ENCODE measurements around the gene TMED5.
A peak's percentile ranks its signal among the peaks of the same experiment; 100 is the strongest.

The TMED5 gene

DNA sequence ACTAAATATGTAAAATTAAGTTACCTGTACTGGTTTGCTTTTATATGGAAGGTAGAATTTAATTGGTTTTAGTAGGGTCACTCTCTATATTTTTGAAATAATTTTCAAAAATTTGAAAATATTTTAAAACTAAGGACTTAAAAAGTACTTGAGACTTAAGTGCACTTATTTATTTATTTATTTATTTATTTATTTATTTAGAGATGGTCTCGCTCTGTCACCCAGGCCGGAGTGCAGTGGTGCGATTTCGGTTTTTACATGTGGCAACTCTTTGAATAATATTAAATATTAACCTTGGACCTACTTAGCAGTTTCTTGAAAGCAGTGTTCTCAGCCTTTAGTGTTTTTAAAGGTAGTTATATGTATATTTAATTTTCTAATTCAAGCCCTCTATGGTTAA lies 36.4 kb downstream of the TMED5 start:
- no peak for DNase-seq (ENCODE audit: low read depth)
- H3K4me3 ChIP-seq (ENCODE audit: low read depth, low read length): no peak overlapping the region
- TF ChIP-seq POLR2A (IDR thresholded peaks at IDR 0.05; ENCODE audit: extremely low read depth, insufficient read length) (no peak), MYC (IDR thresholded peaks at IDR 0.05; ENCODE audit: low read depth, low read length) (no peak)
- TF ChIP-seq, protein P1, sequence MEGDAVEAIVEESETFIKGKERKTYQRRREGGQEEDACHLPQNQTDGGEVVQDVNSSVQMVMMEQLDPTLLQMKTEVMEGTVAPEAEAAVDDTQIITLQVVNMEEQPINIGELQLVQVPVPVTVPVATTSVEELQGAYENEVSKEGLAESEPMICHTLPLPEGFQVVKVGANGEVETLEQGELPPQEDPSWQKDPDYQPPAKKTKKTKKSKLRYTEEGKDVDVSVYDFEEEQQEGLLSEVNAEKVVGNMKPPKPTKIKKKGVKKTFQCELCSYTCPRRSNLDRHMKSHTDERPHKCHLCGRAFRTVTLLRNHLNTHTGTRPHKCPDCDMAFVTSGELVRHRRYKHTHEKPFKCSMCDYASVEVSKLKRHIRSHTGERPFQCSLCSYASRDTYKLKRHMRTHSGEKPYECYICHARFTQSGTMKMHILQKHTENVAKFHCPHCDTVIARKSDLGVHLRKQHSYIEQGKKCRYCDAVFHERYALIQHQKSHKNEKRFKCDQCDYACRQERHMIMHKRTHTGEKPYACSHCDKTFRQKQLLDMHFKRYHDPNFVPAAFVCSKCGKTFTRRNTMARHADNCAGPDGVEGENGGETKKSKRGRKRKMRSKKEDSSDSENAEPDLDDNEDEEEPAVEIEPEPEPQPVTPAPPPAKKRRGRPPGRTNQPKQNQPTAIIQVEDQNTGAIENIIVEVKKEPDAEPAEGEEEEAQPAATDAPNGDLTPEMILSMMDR (IDR thresholded peaks at IDR 0.05; ENCODE audit: low read depth, low read length): no peak
- TF ChIP-seq, protein P2, sequence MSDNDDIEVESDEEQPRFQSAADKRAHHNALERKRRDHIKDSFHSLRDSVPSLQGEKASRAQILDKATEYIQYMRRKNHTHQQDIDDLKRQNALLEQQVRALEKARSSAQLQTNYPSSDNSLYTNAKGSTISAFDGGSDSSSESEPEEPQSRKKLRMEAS (IDR thresholded peaks at IDR 0.05; ENCODE audit: low read depth, low read length): no peak

DNA sequence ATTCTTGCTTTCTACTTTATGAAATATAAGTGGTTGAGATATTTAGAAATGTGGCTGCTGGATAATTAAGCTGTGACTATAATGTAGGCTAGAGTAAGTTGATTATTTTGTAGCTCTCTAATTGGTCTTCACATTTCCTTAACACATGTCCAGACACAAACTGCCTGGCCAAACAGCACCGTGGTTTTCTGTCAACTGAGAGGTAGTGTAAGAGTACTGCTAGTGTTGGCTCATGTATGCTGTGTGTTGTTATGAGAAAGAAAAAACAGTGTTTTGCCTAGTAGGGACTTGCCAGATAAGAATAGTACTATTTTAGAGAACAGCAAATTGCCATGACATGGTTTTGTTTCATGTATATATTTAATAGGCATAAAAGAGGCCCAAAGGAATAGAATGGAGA lies 37.1 kb downstream of the TMED5 start:
- H3K4me3 ChIP-seq (ENCODE audit: low read depth, low read length): no peak overlapping the region
- DNase-seq (ENCODE audit: low read depth): peak; percentile 14
- TF ChIP-seq, protein P1 (IDR thresholded peaks at IDR 0.05; ENCODE audit: low read depth, low read length): no peak
- TF ChIP-seq POLR2A (IDR thresholded peaks at IDR 0.05; ENCODE audit: extremely low read depth, insufficient read length) (no peak), MYC (IDR thresholded peaks at IDR 0.05; ENCODE audit: low read depth, low read length) (no peak)
- TF ChIP-seq, protein P2 (IDR thresholded peaks at IDR 0.05; ENCODE audit: low read depth, low read length): no peak

DNA sequence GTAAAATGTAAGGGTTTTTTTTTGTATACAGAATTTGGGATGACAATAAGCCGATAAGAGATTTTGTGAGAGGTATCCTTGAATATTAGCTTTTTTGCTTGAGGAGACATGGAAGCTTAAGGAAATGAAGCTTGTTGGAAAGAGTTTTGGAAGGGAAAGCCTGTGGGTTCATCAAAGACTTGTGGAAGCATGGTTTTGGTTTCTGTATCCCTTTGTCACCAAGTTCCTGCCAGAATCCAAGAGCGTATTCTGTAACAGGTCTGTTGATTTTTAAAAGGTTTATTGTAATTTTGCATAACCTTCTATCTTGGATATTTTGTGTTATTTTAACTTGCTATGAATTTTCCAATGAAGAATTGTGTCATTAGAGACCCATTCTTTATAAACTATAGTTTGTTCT lies 38.1 kb downstream of the TMED5 start:
- DNase-seq (ENCODE audit: low read depth): no peak
- TF ChIP-seq, protein P2 (IDR thresholded peaks at IDR 0.05; ENCODE audit: low read depth, low read length): no peak
- TF ChIP-seq POLR2A (IDR thresholded peaks at IDR 0.05; ENCODE audit: extremely low read depth, insufficient read length): no peak
- no peak overlapping the region for H3K4me3 ChIP-seq (ENCODE audit: low read depth, low read length)

DNA sequence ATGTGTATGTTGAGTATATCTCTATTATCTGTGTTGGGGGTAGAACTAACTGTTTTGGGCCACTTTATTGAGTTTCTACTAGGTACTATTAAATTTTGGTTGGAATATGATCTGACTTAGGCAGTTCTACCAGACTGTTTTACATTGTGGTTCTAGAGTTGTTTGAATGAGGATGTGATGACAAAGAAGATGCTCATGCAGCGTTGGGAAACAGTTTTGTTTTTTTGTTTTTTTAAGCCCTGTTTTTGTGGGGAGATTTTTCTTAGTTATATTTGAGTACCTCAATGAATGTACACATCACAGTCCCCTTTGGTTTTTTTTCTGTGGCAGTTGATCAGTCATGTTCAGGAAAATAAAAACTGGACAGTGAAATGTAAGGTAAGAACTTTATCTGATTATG lies 40.1 kb downstream of the TMED5 start:
- H3K4me3 ChIP-seq (ENCODE audit: low read depth, low read length): no peak overlapping the region
- DNase-seq (ENCODE audit: low read depth): no peak
- TF ChIP-seq, protein P2 (IDR thresholded peaks at IDR 0.05; ENCODE audit: low read depth, low read length): no peak
- TF ChIP-seq, protein P1 (IDR thresholded peaks at IDR 0.05; ENCODE audit: low read depth, low read length): no peak
- TF ChIP-seq MYC (IDR thresholded peaks at IDR 0.05; ENCODE audit: low read depth, low read length) (no peak), POLR2A (IDR thresholded peaks at IDR 0.05; ENCODE audit: extremely low read depth, insufficient read length) (no peak)

DNA sequence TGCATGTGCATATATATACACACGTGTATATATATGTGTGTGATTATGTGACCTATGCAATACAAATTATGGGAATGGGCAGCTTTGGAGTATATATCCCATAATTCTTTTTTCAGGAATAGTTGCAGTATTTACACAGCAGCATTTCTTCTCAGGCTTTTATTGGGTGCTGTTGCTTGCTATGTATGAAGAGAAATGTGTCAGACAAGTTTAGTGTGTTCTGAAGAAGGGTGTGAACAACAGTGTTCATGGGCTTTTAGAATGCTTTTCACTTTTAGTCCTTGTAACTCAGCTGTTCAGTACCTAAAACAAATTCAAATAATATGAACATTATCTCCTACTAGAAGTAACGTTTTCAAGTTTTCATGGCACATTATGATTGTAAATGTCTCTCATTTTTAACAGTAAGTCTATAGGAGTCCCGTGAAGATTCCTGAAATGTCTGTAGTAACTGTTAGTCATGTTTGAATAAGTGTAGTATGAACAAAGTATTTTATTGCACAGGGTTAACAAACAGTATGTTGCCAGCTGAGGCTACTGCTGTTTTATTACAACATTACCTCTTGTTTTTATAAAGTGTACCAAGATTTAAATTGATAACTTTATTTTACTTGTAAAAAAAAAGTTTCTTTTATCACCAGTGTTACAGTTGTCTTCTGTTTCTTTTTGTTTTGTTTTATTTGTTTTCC lies 42.5 kb downstream of the TMED5 start:
- DNase-seq (ENCODE audit: low read depth): no peak
- no peak overlapping the region for H3K4me3 ChIP-seq (ENCODE audit: low read depth, low read length)
- TF ChIP-seq MYC (IDR thresholded peaks at IDR 0.05; ENCODE audit: low read depth, low read length) (no peak), POLR2A (IDR thresholded peaks at IDR 0.05; ENCODE audit: extremely low read depth, insufficient read length) (no peak)
- TF ChIP-seq, protein P2 (IDR thresholded peaks at IDR 0.05; ENCODE audit: low read depth, low read length): no peak
- TF ChIP-seq, protein P1 (IDR thresholded peaks at IDR 0.05; ENCODE audit: low read depth, low read length): no peak

DNA sequence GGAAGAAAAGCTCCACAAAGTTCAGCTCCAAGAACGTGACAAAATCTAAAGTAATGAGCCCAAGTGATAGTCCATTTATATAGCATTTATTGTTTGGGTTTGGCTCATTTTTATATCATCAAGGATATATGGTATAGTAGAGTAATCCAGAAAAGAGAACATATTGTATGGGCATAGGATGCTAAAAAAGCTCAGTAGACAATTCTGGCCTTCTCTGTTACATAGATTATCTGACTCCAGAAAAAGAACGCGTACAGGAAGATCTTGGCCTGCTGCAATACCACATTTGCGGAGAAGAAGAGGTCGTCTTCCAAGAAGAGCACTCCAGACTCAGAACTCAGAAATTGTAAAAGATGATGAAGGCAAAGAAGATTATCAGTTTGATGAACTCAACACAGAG lies 43.8 kb downstream of the TMED5 start:
- no peak for DNase-seq (ENCODE audit: low read depth)
- no peak overlapping the region for H3K4me3 ChIP-seq (ENCODE audit: low read depth, low read length)
- TF ChIP-seq, protein P2 (IDR thresholded peaks at IDR 0.05; ENCODE audit: low read depth, low read length): no peak
- TF ChIP-seq MYC (IDR thresholded peaks at IDR 0.05; ENCODE audit: low read depth, low read length): no peak
- TF ChIP-seq, protein P1 (IDR thresholded peaks at IDR 0.05; ENCODE audit: low read depth, low read length): no peak
- TF ChIP-seq POLR2A (IDR thresholded peaks at IDR 0.05; ENCODE audit: extremely low read depth, insufficient read length): no peak
